SKM-1 treated with dmso at 0.1 percent for 144 hours (cell line): ENCODE data around the gene EXOC4.

Experiments used
- DNase-seq: peaks from one replicate; lab custom pipeline; 2025; ENCODE audit not compliant: unreplicated experiment; lab: John Stamatoyannopoulos, UW

EXOC4 gene

DNA sequence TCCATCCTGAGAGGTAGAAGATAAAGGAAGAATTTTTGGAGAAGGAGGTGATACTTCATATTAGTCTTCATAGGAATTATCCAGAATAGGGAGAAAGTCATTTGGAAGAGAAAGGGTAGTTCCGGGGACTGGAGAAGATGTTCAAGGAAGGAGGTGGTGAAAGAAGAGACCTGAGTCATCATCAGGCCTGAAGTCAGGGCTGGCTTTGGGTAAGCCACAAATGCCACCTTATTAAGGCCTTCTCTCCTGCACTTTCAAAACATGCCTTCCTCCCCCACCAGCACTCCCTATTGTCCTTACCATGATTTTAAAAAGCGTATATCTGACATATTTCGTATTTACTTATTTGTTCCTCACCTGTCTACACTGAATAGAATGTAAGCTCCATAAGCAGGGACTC lies 762.1 kb downstream of the EXOC4 start:
- DNase-seq: no peak

- DNase-seq: no peak
Measured at GRCh38 chr7:134016223-134016941, 763.5 kb downstream of the EXOC4 start.

DNA sequence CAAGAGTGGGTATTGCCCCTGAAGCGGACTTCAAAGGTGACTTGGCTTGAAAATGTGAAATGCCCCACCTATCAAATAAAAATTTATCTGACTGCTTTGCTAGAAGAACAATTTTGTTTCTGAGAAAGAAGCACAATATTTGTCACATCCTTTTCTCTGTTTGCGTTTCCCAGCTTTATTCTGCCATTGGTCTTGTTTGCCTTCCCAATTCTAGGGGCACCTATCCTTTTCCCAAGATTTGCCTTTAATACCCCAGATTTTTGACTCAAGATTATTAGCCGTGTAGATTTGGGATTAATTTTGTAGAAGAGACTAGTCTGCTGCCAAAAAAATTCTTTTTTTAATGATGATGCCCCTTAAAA lies 764.0 kb downstream of the EXOC4 start:
- DNase-seq: no peak

GRCh38 chr7:134018306-134018705 lies 765.4 kb downstream of the EXOC4 start:
- DNase-seq: no peak

- DNase-seq: no peak
Measured at GRCh38 chr7:134019251-134019650, 766.4 kb downstream of the EXOC4 start.

- no peak for DNase-seq
Measured at GRCh38 chr7:134021836-134022235, 769.0 kb downstream of the EXOC4 start.

- DNase-seq: no peak
Measured at GRCh38 chr7:134022286-134022911, 769.5 kb downstream of the EXOC4 start.

GRCh38 chr7:134024739-134025138 lies 771.9 kb downstream of the EXOC4 start:
- no peak for DNase-seq

- no peak for DNase-seq
Measured at GRCh38 chr7:134028853-134029252, 776.0 kb downstream of the EXOC4 start.

GRCh38 chr7:134029743-134030142 lies 776.9 kb downstream of the EXOC4 start:
- no peak for DNase-seq

DNA sequence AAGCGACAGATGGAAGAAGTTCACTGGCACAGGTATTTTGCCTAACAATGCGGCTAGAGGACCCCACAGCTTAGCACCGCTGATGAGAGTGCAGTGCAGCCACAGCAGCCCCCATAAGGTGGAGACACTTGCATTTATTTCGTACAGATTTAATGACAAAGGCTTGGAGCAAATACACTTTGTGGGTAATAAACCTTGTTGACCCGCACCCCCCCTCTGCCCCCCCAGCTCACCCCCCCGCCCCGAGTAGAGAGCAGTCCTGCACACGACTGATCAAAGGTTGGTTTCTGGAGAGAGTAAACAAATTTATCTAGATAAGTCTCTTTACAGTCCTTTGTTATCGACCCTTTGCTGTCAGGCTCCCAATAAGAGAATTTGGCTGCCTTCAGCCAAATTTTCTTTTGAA lies 777.6 kb downstream of the EXOC4 start:
- DNase-seq: no peak

DNA sequence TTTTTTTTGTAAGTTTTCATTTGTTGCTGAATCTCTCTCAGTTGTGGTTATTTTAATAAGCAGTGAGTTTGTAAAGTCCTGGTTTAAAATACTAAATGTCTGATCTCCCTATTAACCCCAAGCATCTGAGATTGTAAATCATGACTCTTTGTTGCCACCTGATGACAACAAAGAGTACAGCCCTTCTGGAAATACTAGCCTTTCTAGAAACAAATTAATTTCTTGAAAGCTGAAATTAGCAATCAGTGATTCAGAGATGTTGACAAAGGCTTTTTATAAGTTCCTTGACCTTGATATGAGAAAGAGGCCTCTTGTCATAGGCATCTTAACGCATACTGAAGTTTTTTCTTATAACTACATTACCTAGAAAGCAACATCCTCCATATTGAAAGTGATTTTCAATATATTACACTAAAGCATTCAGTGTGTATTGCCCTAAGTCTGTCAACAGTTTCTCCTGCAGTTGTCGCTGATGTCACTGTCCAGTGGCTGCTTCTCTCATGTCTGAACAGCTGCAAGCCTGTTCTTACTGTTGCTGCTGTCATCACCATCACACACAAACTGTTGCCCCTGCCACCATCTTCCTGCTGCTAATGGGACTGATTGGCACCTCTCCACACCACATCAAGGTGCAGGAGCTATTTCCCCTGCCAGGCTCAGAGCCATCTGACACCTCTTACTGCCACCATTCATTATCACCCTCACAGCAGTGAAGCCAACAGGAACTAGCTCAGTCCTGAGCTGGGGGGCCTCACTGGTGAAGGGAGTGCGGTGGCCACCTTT lies 779.1 kb downstream of the EXOC4 start:
- DNase-seq: no peak

DNA sequence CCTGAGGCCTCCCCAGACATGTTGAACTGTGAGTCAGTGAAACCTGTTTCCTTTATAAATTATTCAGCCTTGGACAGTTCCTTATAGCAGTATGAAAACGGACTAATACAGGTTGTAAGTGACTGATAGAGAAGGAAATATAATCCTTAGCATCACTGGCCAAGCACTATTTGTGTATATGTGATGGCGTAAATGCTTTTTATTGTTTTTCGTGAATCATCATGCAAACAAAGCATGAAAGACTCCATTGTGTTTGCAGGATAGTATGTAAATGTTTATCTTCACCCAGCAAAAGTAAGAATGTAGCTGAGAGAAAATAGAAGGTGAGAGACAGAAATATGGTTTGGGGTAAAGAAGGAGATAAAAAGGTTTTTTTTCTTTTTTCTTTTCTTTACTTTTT lies 781.8 kb downstream of the EXOC4 start:
- no peak for DNase-seq

DNA sequence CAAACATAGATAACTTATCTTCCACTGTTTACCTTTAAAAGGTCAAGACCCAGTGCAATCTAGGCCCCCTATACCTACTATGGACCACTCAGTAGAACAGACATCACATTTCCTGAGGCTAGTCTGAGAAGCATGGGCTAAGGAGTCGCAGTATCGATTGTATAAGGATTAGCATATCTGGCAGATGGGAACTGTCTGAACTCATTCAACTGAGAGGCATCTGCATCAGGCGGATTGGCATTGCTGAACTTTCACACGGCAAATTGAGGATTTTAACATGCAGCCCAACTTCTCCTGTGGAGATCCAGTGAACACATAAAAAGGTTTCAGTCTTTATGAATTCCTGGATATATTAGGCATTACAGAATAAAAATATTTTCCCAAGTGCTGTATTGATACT lies 785.1 kb downstream of the EXOC4 start:
- DNase-seq: no peak

DNA sequence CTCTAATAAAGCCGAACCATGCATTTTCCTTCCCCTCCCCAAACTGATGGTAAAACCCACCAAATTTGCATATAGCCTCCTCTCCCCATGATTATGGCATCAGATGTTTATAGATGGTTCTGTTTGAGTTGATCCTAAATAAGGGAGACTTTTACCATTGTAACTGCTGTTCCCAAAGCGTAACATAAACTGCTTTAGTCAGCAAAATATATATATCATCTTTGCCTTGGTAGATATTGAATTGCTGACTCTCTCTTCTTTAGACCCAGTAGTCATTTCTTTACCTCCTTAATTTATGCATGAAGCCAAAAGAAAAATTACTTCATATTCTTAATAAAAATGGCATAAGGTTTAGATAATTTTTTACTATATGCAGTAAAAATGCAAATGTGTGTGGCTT lies 788.1 kb downstream of the EXOC4 start:
- DNase-seq: no peak

- DNase-seq: no peak
Measured at GRCh38 chr7:134041477-134041876, 788.6 kb downstream of the EXOC4 start.

DNA sequence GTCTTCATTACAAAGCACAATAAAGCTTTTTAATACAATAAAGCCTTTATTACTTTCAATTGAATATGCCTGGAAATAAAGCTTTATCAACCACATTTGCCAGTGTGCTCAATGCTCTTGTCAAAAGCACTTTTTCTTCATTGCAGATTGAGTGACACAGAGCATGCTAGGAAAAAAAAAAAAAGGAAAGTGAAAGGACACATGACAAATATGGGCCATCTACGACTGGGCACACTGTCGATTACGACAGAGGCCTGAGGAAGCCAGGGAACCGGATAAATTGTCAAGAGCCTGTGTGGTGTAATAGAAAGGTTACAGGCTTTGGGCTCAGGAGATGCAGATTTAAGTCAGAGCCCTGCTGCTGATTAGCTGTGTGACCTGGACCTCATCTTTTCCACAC lies 789.4 kb downstream of the EXOC4 start:
- DNase-seq: no peak

DNA sequence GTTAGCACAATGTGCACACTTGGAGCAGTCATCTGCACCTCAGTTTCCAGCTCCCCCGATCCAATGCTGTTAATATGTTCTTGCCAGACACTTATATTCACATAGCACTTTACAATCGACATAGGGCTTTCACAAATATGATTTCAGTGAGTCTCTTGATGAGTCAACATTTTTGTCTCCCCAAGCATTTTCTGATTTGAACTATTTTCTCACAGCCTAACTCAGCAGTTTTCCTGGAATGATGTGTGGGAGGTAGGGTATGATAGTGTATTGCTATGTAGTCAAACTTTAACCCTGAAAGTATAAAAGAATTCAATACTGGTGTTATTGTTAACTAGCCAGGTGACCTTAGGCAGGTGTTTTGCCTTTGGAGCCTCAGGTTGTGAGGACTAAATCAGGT lies 791.8 kb downstream of the EXOC4 start:
- no peak for DNase-seq

DNA sequence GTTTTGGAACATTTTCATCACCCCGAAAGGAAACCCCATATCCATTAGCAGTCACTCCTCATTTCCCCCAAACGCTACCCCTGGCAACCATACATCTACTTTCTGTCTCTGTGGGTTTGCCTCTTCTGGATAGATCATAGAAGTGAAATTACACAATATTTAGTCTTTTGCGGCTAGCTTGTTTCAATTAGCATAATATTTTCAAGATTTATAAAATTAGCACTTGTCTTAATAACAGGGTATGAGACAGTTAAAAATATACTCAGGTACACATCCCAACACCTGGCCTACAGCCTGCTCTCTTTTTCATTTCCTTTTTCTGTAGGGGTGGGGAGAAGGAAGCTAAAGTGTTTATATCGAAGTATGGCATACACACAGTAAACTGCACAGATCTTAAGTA lies 792.8 kb downstream of the EXOC4 start:
- DNase-seq: no peak

DNA sequence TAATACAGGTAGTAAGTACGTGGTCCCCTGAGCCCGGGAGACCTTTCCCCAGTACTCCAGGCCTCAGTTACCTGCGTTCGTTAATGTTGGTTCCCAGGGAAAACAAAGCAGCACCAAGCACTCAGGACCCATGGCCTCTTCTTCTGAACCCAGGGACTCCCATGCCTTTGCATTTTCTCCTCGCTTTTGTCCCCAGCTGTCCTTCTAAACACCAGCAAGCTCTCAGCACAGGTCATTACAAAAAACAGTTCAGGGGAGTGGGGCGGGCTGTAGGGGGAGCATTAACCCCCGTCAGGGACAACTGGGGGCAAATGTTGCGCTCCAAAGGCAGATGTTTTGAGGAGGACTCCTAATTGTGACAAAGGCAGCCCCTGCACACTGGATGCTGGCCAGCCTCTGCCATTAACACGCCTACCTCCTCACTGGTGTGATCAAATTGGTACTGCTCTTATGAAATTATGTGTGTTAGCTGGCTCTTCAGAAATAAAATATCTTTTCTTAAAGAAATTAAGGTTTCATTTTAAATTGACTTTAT lies 793.8 kb downstream of the EXOC4 start:
- DNase-seq: no peak

DNA sequence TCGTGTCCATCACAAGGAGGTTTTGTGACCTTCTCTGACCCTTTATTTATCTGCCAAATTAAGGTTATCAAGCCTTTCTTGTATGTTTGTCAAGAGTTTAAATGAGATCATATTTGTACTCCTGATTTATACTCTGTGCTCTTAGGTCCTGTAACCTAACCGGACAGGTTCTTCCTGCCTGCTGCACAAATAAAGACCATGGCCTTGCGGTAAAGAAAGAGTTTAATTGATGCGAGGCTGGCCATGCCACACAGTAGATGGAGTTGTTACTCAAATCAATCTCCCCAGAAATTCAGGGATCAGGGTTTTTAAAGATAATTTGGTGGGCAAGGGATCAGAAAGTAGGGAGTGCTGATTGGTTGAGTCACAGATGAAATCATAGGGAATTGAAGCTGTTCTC lies 794.8 kb downstream of the EXOC4 start:
- DNase-seq: no peak

DNA sequence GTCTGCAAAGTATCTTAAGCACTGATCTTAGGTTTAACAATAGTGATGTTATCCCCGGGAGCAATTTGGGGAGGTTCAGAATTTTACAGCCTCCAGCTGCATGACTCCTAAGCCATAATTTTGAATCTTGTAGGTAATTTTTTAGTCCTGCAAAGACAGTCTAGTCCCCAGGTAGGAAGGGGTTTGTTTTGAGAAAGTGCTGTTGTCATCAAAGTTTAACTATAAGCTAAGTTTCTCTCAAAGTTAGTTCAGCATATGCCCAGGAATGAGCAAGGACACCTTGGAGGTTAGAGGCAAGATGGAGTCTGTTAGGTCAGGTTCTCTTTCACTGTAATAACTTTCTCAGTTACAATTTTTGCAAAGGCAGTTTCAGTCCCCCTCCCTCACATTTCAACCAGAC lies 795.3 kb downstream of the EXOC4 start:
- no peak for DNase-seq
